ENCODE results near the gene L3MBTL2. TPM values are rescaled to one million over a fixed set of nuclear protein-coding genes. Genes with fewer than 3 reads are reported as not detected.

L3MBTL2 gene
- total and polyA plus RNA-seq, 9 of the 15 experiments (the other 6 are each of a cell fraction or from before 2014, with no cell fraction given), result 10.3 to 23.1 (median 18.6) TPM

- 92% methylated on average over 6 of the region's 6 CpGs for WGBS (ENCODE audit: insufficient coverage, low coverage, missing lambda C conversion rate)
- H3K4me3 ChIP-seq, result no peak overlapping the region
- intact Hi-C loops (cut with micrococcal nuclease) (no loop called here), in situ Hi-C loops (cut with MboI) (no loop called here)
- TF ChIP-seq TEAD4 (IDR thresholded peaks at IDR 0.05; ENCODE audit: low read length) (no peak), TEAD4 (CRISPR knock-in tag; IDR thresholded peaks at IDR 0.05; ENCODE audit: borderline replicate concordance) (no peak), STAG1 (CRISPR knock-in tag; IDR thresholded peaks at IDR 0.05; ENCODE audit: borderline replicate concordance) (no peak), RBM34 (IDR thresholded peaks at IDR 0.05; ENCODE audit: borderline replicate concordance, insufficient read depth, low read length) (no peak), CTBP1 (IDR thresholded peaks at IDR 0.05; ENCODE audit: borderline replicate concordance) (no peak)
- TF ChIP-seq, protein P1, sequence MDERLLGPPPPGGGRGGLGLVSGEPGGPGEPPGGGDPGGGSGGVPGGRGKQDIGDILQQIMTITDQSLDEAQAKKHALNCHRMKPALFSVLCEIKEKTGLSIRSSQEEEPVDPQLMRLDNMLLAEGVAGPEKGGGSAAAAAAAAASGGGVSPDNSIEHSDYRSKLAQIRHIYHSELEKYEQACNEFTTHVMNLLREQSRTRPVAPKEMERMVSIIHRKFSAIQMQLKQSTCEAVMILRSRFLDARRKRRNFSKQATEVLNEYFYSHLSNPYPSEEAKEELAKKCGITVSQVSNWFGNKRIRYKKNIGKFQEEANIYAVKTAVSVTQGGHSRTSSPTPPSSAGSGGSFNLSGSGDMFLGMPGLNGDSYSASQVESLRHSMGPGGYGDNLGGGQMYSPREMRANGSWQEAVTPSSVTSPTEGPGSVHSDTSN (CRISPR knock-in tag; IDR thresholded peaks at IDR 0.05; ENCODE audit: low read depth), result no peak
- TF ChIP-seq, protein P1 (tag; conservative IDR thresholded peaks at IDR 0.05; ENCODE audit: low read depth), result no peak
- H3K9ac ChIP-seq (ENCODE audit: insufficient read depth in 1 of 2, low read depth in 2 of 2, low read length in 2 of 2), result no peak overlapping the region
- ATAC-seq (no peak), DNase-seq (ENCODE audit: extremely low read depth in 1 of 4, low spot score in 3 of 4) (no peak), FAIRE-seq (no peak)
- peaks cover 22% of the 10 kb centered on the region; the same call in 2 of the 3 replicates for H3K36me3 ChIP-seq (ENCODE audit: control insufficient read depth, insufficient read depth, low read length)
- no peaks in the 10 kb centered on the region for H3K27me3 ChIP-seq (ENCODE audit: control insufficient read depth in 2 of 2, insufficient read depth in 2 of 2, low read length in 2 of 2)
- no peak overlapping the region for H3K4me2 ChIP-seq (ENCODE audit: insufficient read depth, low read length)
- peaks cover 0 to 26% of the 10 kb centered on the region in 2 experiments; a peak in 2 of 5 replicates for H3K4me1 ChIP-seq (replicated peaks in 1 of 2; ENCODE audit: control insufficient read depth in 2 of 2, insufficient read depth in 2 of 2, low read length in 2 of 2)
- no TSS peak for BruUV-seq (replicated peaks)
- H4K20me1 ChIP-seq (replicated peaks; ENCODE audit: control insufficient read depth, insufficient read depth, low read length), result no peaks in the 10 kb centered on the region
- H3K9me1 ChIP-seq (ENCODE audit: control insufficient read depth, insufficient read depth, low read length), result peaks cover 4% of the 10 kb centered on the region
- H3K9me3 ChIP-seq (replicated peaks; ENCODE audit: control insufficient read depth, insufficient read depth, low read depth, low read length), result no peaks in the 10 kb centered on the region
- no peaks in the 10 kb centered on the region for H3K79me2 ChIP-seq (ENCODE audit: control insufficient read depth, insufficient read depth, low read length)
- CTCF ChIA-PET (ENCODE audit: low intra/inter-chr PET ratio), result no interaction called here
- POLR2A ChIA-PET, result interaction anchor here (0.6 to 1.0 kb wide), 2 partner anchors 13 to 29 kb away, joined by 3 to 4 read pairs; no protein-coding TSS in a partner anchor
- no peak overlapping the region for H3K27ac ChIP-seq (ENCODE audit: extremely low read depth, low read depth, low read length)
- no peak overlapping the region for H2AFZ ChIP-seq (ENCODE audit: low read depth, low read length)
Measured at GRCh38 chr22:41243361-41243760, 38.2 kb downstream of the L3MBTL2 start.

Measured in K562 (cell line).